BLaER1 (cell line): ENCODE results near the gene G6PC1.
"Not testable (repeated sequence)": the region's sequence is repeated elsewhere in the genome, so short reads cannot be mapped to it uniquely, and the experiment has no call there.

Source experiments
- H3K27ac ChIP-seq: shearing (Covaris generic); formaldehyde crosslinking; 2 replicates; pipeline ENCODE4 v1.8.1; 2022
- H3K27me3 ChIP-seq: shearing (Covaris generic); formaldehyde crosslinking; 2 replicates; pipeline ENCODE4 v1.8.1; 2022
- H3K36me3 ChIP-seq: shearing (Covaris generic); formaldehyde crosslinking; 2 replicates; pipeline ENCODE4 v1.8.1; 2022
- H3K4me1 ChIP-seq: shearing (Covaris generic); formaldehyde crosslinking; 2 replicates; pipeline ENCODE4 v1.8.1; 2022
- H3K4me2 ChIP-seq: shearing (Covaris generic); formaldehyde crosslinking; 2 replicates; pipeline ENCODE4 v1.8.1; 2022
- H3K4me3 ChIP-seq: shearing (Covaris generic); formaldehyde crosslinking; 2 replicates; pipeline ENCODE4 v1.8.1; 2022
- H3K9ac ChIP-seq: shearing (Covaris generic); formaldehyde crosslinking; 2 replicates; pipeline ENCODE4 v1.8.1; 2022
- H3K9me3 ChIP-seq: shearing (Covaris generic); formaldehyde crosslinking; 2 replicates; pipeline ENCODE4 v1.8.1; 2022
- H4K20me1 ChIP-seq: shearing (Covaris generic); formaldehyde crosslinking; 2 replicates; pipeline ENCODE4 v1.8.1; 2022
- Cebpa-rat ChIP-seq: shearing (Covaris generic); IDR thresholded peaks from 2 replicates; pipeline ENCODE4 v1.8.1; 2022

G6PC1 gene

DNA sequence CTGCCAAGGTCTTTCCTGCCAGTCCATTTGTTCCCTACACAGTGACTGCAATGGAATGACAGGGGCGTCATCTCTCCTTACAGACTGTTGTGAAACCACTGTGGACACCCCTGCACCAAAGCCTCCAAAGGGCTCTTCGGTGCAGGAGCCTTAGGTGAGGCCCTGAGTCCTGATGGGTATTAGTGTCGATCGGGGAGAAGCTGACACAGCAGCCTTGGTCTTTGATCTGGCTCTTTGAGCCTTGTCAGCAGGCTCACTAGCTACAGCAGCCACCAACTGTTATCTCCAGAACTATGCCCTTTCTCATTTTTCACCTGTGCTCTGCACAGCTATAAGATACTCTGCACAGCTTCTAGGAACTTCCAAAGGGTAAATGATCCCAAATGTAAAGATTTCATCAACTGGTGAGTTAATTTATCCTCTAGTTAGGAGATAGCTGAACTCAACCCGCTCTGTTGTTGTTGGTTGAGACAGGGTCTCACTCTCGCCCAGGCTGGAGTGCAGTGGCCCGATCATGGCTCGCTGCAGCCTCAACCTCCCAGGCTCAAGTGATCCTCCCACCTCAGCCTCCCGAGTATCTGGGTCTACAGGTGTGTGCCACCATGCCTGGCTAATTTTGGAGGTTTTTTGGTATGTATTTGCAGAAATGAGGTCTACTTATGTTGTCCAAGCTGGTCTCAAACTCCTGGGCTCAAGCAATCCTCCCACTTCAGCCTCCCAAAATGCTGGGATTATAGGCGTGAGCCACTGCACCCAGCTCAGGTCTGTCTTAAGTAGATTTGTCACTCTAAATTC is 19.7 kb downstream of the G6PC1 start:
- Histone ChIP-seq H3K4me2 (no peak overlapping the region; the same call in 1 of the 2 replicates), H3K9me3 (peaks cover 4% of the 10 kb centered on the region; the same call in 1 of the 2 replicates), H3K4me3 (no peak overlapping the region), H4K20me1 (no peaks in the 10 kb centered on the region), H3K4me1 (peaks cover 32% of the 10 kb centered on the region), H3K9ac (no peak overlapping the region), H3K27ac (no peak overlapping the region), H3K36me3 (no peaks in the 10 kb centered on the region), H3K27me3 (no peaks in the 10 kb centered on the region)
- TF ChIP-seq Cebpa-rat: no peak

- peaks cover 33% of the 10 kb centered on the region for H3K4me1 ChIP-seq
- H3K27me3 ChIP-seq: no peaks in the 10 kb centered on the region
- H3K9ac ChIP-seq: no peak overlapping the region
- no peak for TF ChIP-seq Cebpa-rat
- H3K36me3 ChIP-seq: no peaks in the 10 kb centered on the region
- no peak overlapping the region for H3K27ac ChIP-seq
- H3K4me2 ChIP-seq: no peak overlapping the region; the same call in 1 of the 2 replicates
- H3K9me3 ChIP-seq: peaks cover 4% of the 10 kb centered on the region; the same call in 1 of the 2 replicates
- H3K4me3 ChIP-seq: no peak overlapping the region
- no peaks in the 10 kb centered on the region for H4K20me1 ChIP-seq
Observed at GRCh38 chr17:42920922-42921321, 20.3 kb downstream of the G6PC1 start.

DNA sequence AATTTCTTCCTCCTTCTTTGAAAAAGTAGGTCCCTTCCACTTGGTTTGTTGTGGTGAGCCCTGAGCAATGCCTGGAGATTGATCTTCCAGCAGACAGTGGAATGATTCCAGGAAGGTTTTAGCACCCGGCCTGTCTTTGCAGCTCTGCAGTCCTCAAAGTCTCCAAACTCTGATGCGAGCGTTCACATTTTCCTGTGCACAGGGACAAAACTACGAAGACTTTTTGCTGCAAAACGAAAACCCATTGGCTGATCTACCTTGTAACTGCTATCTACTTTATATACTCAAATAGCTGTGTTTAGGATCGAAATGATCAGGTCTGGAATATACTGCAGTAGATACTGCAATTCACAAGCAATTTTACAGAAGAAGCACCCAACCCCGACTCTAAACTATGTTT is 21.7 kb downstream of the G6PC1 start:
- Histone ChIP-seq H3K4me3 (no peak overlapping the region), H3K36me3 (no peaks in the 10 kb centered on the region), H3K4me1 (peaks cover 33% of the 10 kb centered on the region), H3K27ac (no peak overlapping the region), H3K9me3 (peaks cover 4% of the 10 kb centered on the region; the same call in 1 of the 2 replicates), H3K27me3 (no peaks in the 10 kb centered on the region), H3K9ac (no peak overlapping the region), H3K4me2 (no peak overlapping the region), H4K20me1 (no peaks in the 10 kb centered on the region)
- TF ChIP-seq Cebpa-rat: no peak

DNA sequence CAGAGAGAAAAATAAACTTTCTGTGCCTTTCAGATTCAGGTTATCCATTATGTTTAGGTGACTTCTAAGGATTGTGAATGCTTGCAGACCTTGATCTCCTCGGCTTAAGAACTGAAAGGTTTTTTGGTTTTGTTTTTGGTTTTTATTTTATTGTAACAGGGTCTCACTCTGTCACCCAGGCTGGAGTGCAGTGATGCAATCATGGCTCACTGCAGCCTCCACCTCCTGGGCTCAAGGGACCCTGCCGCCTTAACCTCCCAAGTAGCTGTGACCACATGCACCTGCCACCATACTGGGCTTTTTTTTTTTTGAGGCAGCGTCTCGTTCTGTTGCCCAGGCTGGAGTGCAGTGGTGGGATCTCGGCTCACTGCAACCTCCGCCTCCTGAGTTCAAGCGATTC is 22.9 kb downstream of the G6PC1 start:
- TF ChIP-seq Cebpa-rat: peak; percentile 84
- not testable (repeated sequence) for H3K36me3 ChIP-seq, H3K27ac ChIP-seq, H3K9me3 ChIP-seq, H3K9ac ChIP-seq, H3K4me3 ChIP-seq, H4K20me1 ChIP-seq, H3K27me3 ChIP-seq
- Histone ChIP-seq H3K4me1 (peaks cover 33% of the 10 kb centered on the region), H3K4me2 (peak overlapping the region; percentile 31)

GRCh38 chr17:42924891-42925290 is 24.3 kb downstream of the G6PC1 start:
- no peak overlapping the region for H3K4me3 ChIP-seq
- H3K9ac ChIP-seq: no peak overlapping the region
- no peak for TF ChIP-seq Cebpa-rat
- H3K27me3 ChIP-seq: no peaks in the 10 kb centered on the region
- H3K27ac ChIP-seq: no peak overlapping the region
- peaks cover 4% of the 10 kb centered on the region; the same call in 1 of the 2 replicates for H3K9me3 ChIP-seq
- no peaks in the 10 kb centered on the region for H3K36me3 ChIP-seq
- H4K20me1 ChIP-seq: no peaks in the 10 kb centered on the region
- peaks cover 40% of the 10 kb centered on the region for H3K4me1 ChIP-seq
- peak overlapping the region; percentile 24; the same call in 1 of the 2 replicates for H3K4me2 ChIP-seq

DNA sequence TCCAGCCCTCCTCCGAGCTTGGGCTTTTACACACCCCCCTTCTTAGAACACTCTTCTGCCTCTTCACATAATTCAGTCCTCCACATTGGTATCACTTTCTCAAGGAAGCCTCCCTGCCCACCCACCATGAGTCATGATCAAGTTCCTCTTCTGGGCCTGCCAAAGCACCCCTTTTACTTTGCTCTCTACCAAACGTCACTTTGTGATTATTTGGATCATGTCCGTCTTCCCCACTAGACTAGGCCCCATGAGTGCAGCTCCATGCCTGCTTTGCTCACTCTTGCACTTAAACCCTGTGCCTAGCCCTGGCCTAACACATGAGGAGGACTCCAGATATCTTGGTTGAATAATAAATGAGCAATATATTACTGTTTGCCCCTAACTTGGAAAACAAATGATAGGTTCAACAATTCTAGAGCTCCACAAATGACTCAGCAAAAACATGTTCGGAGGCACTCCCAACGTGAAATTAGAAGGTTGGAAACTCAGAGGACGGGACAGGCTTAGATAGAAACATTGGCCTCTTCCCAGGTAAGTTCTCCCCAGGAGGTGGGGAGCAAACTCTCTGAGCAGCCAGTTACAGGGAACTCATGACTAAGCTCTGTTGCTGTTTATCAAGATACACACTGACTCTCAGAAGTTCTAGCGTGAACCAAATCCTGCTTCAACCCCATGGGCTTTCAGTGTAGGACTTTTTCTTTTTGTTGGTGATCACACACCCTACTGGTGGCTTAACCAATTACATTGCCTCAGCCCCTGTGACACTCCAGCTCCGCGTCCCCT is 28.3 kb downstream of the G6PC1 start:
- Histone ChIP-seq H3K9me3 (peaks cover 2% of the 10 kb centered on the region; the same call in 1 of the 2 replicates), H3K36me3 (no peaks in the 10 kb centered on the region), H3K4me1 (peaks cover 14% of the 10 kb centered on the region), H3K9ac (no peak overlapping the region), H4K20me1 (no peaks in the 10 kb centered on the region), H3K27me3 (no peaks in the 10 kb centered on the region), H3K27ac (no peak overlapping the region), H3K4me2 (no peak overlapping the region), H3K4me3 (no peak overlapping the region)
- TF ChIP-seq Cebpa-rat: no peak

GRCh38 chr17:42929497-42929844 is 28.9 kb downstream of the G6PC1 start:
- no peaks in the 10 kb centered on the region for H3K27me3 ChIP-seq
- TF ChIP-seq Cebpa-rat: no peak
- no peak overlapping the region for H3K27ac ChIP-seq
- H3K9me3 ChIP-seq: no peaks in the 10 kb centered on the region
- H3K9ac ChIP-seq: no peak overlapping the region
- no peaks in the 10 kb centered on the region for H3K36me3 ChIP-seq
- no peaks in the 10 kb centered on the region for H4K20me1 ChIP-seq
- H3K4me3 ChIP-seq: no peak overlapping the region
- H3K4me2 ChIP-seq: no peak overlapping the region
- H3K4me1 ChIP-seq: peaks cover 14% of the 10 kb centered on the region

DNA sequence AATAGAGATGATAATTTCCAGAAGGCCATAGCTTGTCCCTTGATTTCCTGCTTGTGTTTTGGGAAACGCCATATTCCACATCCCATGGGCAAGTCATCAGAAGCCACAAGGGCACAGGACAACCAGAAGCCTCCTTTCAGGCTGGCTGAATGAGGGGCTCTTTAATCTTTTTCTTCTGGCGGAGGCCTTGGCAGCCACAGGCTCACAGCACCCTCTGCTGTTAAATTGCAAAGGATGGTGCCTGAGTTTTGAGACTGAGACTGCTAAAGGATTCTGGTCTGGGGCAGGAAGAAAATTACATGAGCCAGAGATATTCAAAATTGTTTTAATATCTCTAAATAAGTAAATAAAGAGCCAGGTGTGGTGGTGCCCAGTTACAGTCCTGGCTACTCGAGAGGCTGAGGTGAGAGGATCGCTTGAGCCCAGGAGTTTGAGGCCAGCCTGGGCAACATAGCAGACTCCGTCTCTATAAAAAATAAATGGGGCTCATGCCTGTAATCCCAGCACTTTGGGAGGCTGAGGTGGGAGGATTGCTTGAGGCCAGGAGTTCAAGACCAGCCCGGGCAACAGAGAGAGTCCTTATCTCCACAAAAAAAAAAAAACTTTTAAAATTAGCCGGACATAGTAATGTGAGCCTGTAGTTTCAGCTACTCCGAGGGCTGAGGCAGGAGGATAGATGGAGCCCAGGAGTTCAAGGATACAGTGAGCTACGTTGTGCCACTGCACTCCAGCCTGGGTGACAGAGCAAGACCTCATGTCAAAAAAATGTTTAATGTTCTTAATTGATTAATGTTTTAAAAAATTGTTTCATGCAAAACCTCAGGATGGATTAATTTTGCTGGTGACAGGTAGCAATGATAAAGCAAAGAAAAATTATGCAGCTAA is 37.4 kb downstream of the G6PC1 start:
- Histone ChIP-seq H3K9me3 (no peaks in the 10 kb centered on the region), H3K27ac (no peak overlapping the region), H3K27me3 (no peaks in the 10 kb centered on the region), H4K20me1 (no peaks in the 10 kb centered on the region), H3K4me1 (no peaks in the 10 kb centered on the region), H3K36me3 (no peaks in the 10 kb centered on the region), H3K4me2 (no peak overlapping the region), H3K4me3 (no peak overlapping the region), H3K9ac (no peak overlapping the region)
- TF ChIP-seq Cebpa-rat: no peak

DNA sequence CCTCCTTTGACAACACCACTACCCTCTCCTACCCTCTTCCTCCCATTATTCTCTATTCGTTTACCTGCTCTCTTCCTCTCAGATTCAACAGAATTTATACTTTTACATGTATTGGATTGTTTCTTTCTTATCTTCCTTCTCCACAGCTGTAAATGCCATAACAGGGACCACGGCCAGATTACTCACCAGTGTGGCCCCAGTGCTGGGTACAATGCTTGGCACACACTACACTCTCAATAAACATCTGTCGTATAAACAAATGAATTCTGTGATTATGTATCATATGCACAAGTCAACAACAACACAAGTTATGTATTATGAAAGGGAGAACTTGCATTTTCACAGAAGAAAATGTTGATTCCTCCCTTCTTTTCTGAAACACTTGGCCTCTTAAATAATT is 43.6 kb downstream of the G6PC1 start:
- H3K27ac ChIP-seq: no peak overlapping the region
- peaks cover 20% of the 10 kb centered on the region for H3K36me3 ChIP-seq
- H3K4me2 ChIP-seq: no peak overlapping the region
- no peak overlapping the region for H3K9ac ChIP-seq
- H3K9me3 ChIP-seq: no peaks in the 10 kb centered on the region
- H3K4me3 ChIP-seq: no peak overlapping the region
- no peaks in the 10 kb centered on the region for H3K4me1 ChIP-seq
- TF ChIP-seq Cebpa-rat: no peak
- no peaks in the 10 kb centered on the region for H3K27me3 ChIP-seq
- no peaks in the 10 kb centered on the region for H4K20me1 ChIP-seq
